ENCODE measurements around the gene AMMECR1. TPM values are rescaled to one million over a fixed set of nuclear protein-coding genes. Genes with fewer than 3 reads are reported as not detected.

Gene AMMECR1
- total and polyA plus RNA-seq, 2 of the 8 experiments (the other 6 are each of a cell fraction or from before 2014, with no cell fraction given) = 10.2 to 21.2 TPM

DNA sequence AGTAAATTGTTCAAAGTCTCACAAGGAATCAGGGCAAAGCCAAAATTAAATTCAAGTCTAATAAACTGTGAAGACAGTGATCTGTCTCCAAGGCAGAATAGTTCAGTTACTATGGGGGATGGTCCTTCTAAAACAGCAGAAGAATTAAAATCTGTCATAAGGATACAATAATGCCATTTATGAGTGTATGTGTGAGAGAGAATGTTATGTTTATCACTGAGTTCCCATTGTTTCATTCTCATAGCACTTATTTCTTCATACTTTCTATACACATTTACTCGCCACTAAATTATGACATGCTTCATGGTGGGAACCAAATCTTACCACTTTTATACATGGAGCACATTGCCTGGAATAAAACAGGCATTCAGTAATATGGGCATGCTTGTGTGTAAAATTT, 102.5 kb downstream of the AMMECR1 start:
- H3K14ac ChIP-seq (ENCODE audit: insufficient read length) = no peak overlapping the region
- 86% methylated on average over 1 of the region's 1 CpG; no CpG with 5 or more reads in 1 of the 2 experiments for WGBS, 2 experiments (ENCODE audit: extremely low coverage in 1 of 2, insufficient coverage in 1 of 2, insufficient read length in 1 of 2, insufficient replicate concordance in 2 of 2, low coverage in 1 of 2, low lambda C conversion rate in 2 of 2, missing lambda C conversion rate in 1 of 2)
- no peak overlapping the region for H4K8ac ChIP-seq (ENCODE audit: extremely low read depth, insufficient read depth, low read length)
- H3K27me3 ChIP-seq (replicated peaks in 1 of 4; ENCODE audit: control insufficient read depth in 3 of 4, extremely low read depth in 1 of 4, insufficient read depth in 3 of 4, low read length in 3 of 4) = no peaks in the 10 kb centered on the region
- H3K56ac ChIP-seq (replicated peaks; ENCODE audit: insufficient read length, low read depth, low read length) = no peak overlapping the region
- no peak overlapping the region for H4K91ac ChIP-seq (replicated peaks; ENCODE audit: insufficient read length, low read length)
- no peak overlapping the region for H3K4me2 ChIP-seq (ENCODE audit: insufficient read depth in 1 of 2, low read depth in 2 of 2, low read length in 2 of 2)
- H3K18ac ChIP-seq (ENCODE audit: extremely low read depth, low read length) = no peak overlapping the region
- no peak overlapping the region for H2BK20ac ChIP-seq (ENCODE audit: low read length)
- H3K9ac ChIP-seq (replicated peaks in 1 of 4; ENCODE audit: extremely low read depth in 1 of 4, low read depth in 3 of 4, low read length in 3 of 4) = no peak overlapping the region
- H3K79me2 ChIP-seq (ENCODE audit: control insufficient read depth in 1 of 2, insufficient read depth in 2 of 2, low read length in 2 of 2) = no peaks in the 10 kb centered on the region
- H2AFZ ChIP-seq (ENCODE audit: low read length) = no peak overlapping the region
- no peaks in the 10 kb centered on the region for H3K23me2 ChIP-seq (ENCODE audit: low read depth, low read length)
- H3K23ac ChIP-seq (ENCODE audit: insufficient read length) = no peak overlapping the region
- no peak overlapping the region for H2BK12ac ChIP-seq (ENCODE audit: low read depth, low read length)
- no peak overlapping the region for H4K5ac ChIP-seq (ENCODE audit: insufficient read length, low read depth, low read length)
- H3K4ac ChIP-seq (replicated peaks; ENCODE audit: insufficient read length, low read depth, low read length) = no peak overlapping the region
- ChIA-PET POLR2A (ENCODE audit: partially characterized antibody) (no interaction called here), CTCF (ENCODE audit: partially characterized antibody) (interaction anchor here (1.2 kb wide), 1 partner anchor 193 kb away, joined by 3 read pairs; no protein-coding TSS in a partner anchor)
- no peaks in the 10 kb centered on the region for H3K79me1 ChIP-seq (ENCODE audit: low read depth, low read length)
- H3K4me1 ChIP-seq (replicated peaks in 1 of 4; ENCODE audit: control insufficient read depth in 3 of 4, insufficient read depth in 4 of 4, low read length in 3 of 4) = no peaks in the 10 kb centered on the region
- no peaks in the 10 kb centered on the region for H4K20me1 ChIP-seq (replicated peaks in 1 of 2; ENCODE audit: control insufficient read depth in 1 of 2, insufficient read depth in 2 of 2, low read length in 2 of 2)
- no peak overlapping the region for H2BK120ac ChIP-seq (replicated peaks; ENCODE audit: low read depth, low read length)
- no peak overlapping the region for H2AK5ac ChIP-seq (ENCODE audit: low read depth, low read length)
- no peak overlapping the region for H2BK5ac ChIP-seq (ENCODE audit: low read depth, low read length)
- FAIRE-seq (no peak), DNase-seq (ENCODE audit: low read depth in 1 of 2, low spot score in 2 of 2) (no peak)
- no peak overlapping the region for H3K4me3 ChIP-seq (ENCODE audit: extremely low read depth in 1 of 4, insufficient read depth in 2 of 4, low read depth in 3 of 4, low read length in 4 of 4)
- H3K36me3 ChIP-seq (ENCODE audit: control insufficient read depth in 2 of 4, insufficient read depth in 4 of 4, low read length in 3 of 4) = no peaks in the 10 kb centered on the region; a peak in 1 of 8 replicates
- H2BK15ac ChIP-seq (ENCODE audit: low read length) = no peak overlapping the region
- H3K27ac ChIP-seq (ENCODE audit: low read depth, low read length) = no peak overlapping the region
- no peaks in the 10 kb centered on the region for H3K9me3 ChIP-seq (ENCODE audit: insufficient read depth in 2 of 2, low read depth in 1 of 2, low read length in 1 of 2)
- TF ChIP-seq SIN3A (conservative IDR thresholded peaks at IDR 0.05 in 1 of 2, IDR thresholded peaks at IDR 0.05 in 1 of 2; ENCODE audit: low read depth in 1 of 2, low read length in 2 of 2) = no peak
- TF ChIP-seq CHD2 (IDR thresholded peaks at IDR 0.05; ENCODE audit: low read length) = no peak
- no peak for TF ChIP-seq KDM4A (IDR thresholded peaks at IDR 0.05; ENCODE audit: low read depth, low read length, severe bottlenecking)
- no peak for TF ChIP-seq CBX5 (IDR thresholded peaks at IDR 0.05; ENCODE audit: low read depth, low read length)
- TF ChIP-seq FOSL1 (IDR thresholded peaks at IDR 0.05; ENCODE audit: insufficient read depth, low read depth, low read length) = no peak
- no peak for TF ChIP-seq ASH2L (IDR thresholded peaks at IDR 0.05; ENCODE audit: low read length)
- TF ChIP-seq SP4 (IDR thresholded peaks at IDR 0.05; ENCODE audit: low read length) = no peak
- TF ChIP-seq CBX8 (IDR thresholded peaks at IDR 0.05; ENCODE audit: borderline replicate concordance, low read depth, low read length) = no peak
- no peak for TF ChIP-seq GABPA (IDR thresholded peaks at IDR 0.05; ENCODE audit: borderline replicate concordance, insufficient read depth, low read length)
- TF ChIP-seq SAP30 (IDR thresholded peaks at IDR 0.05; ENCODE audit: insufficient read depth, insufficient replicate concordance, low read length) = no peak
- TF ChIP-seq, protein P1, sequence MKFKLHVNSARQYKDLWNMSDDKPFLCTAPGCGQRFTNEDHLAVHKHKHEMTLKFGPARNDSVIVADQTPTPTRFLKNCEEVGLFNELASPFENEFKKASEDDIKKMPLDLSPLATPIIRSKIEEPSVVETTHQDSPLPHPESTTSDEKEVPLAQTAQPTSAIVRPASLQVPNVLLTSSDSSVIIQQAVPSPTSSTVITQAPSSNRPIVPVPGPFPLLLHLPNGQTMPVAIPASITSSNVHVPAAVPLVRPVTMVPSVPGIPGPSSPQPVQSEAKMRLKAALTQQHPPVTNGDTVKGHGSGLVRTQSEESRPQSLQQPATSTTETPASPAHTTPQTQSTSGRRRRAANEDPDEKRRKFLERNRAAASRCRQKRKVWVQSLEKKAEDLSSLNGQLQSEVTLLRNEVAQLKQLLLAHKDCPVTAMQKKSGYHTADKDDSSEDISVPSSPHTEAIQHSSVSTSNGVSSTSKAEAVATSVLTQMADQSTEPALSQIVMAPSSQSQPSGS (IDR thresholded peaks at IDR 0.05; ENCODE audit: low read length) = no peak
- no peak for TF ChIP-seq EGR1 (IDR thresholded peaks at IDR 0.05; ENCODE audit: borderline replicate concordance, low read depth, low read length)
- TF ChIP-seq POU5F1 (IDR thresholded peaks at IDR 0.05; ENCODE audit: low read depth, low read length) = no peak
